Endodermal cell (in vitro differentiated cells): ENCODE data around the gene MEFV. TPM values are rescaled to one million over a fixed set of nuclear protein-coding genes. Genes with fewer than 3 reads are reported as not detected.

ENCODE experiments used
- DNase-seq: peaks from one replicate; pipeline ENCODE4 v3.0.0-alpha.2; 2017
- H3K27ac ChIP-seq: 2 replicates; pipeline ENCODE4 v1.5.1; 2013; ENCODE audit warnings: mild to moderate bottlenecking, low read depth, low read length, moderate library complexity
- H3K27me3 ChIP-seq: 2 replicates; pipeline ENCODE4 v1.6.1; 2013; ENCODE audit warnings: mild to moderate bottlenecking, low read length, moderate library complexity; ENCODE audit not compliant: insufficient read depth, control insufficient read depth, poor library complexity, severe bottlenecking
- H3K36me3 ChIP-seq: 2 replicates; pipeline ENCODE4 v1.7.0; 2013; ENCODE audit warnings: mild to moderate bottlenecking, low read length, moderate library complexity; ENCODE audit not compliant: control insufficient read depth, insufficient read depth
- H3K4me1 ChIP-seq: one replicate; pipeline ENCODE4 v1.7.0; 2013; ENCODE audit warnings: low read length; ENCODE audit not compliant: control insufficient read depth, insufficient read depth
- H3K4me3 ChIP-seq: 2 replicates; pipeline ENCODE4 v1.5.1; 2013; ENCODE audit warnings: mild to moderate bottlenecking, low read length, moderate library complexity
- H3K9ac ChIP-seq: 2 replicates; pipeline ENCODE4 v1.6.1; 2013; ENCODE audit warnings: mild to moderate bottlenecking, low read length, moderate library complexity; ENCODE audit not compliant: poor library complexity, severe bottlenecking; ENCODE audit errors: extremely low read depth
- H3K9me3 ChIP-seq: 2 replicates; pipeline ENCODE4 v1.6.1; 2013; ENCODE audit warnings: mild to moderate bottlenecking, low read length, moderate library complexity; ENCODE audit not compliant: control insufficient read depth
- H3K27ac Mint-ChIP-seq: 2 replicates; pipeline ENCODE4 v1.8.0; 2020; ENCODE audit warnings: mixed read lengths
- H3K27me3 Mint-ChIP-seq: 2 replicates; pipeline ENCODE4 v1.8.0; 2021; ENCODE audit warnings: mild to moderate bottlenecking, mixed read lengths; ENCODE audit not compliant: insufficient read depth
- H3K36me3 Mint-ChIP-seq: 2 replicates; pipeline ENCODE4 v1.8.0; 2020; ENCODE audit warnings: low read depth, mixed read lengths
- H3K4me1 Mint-ChIP-seq: 2 replicates; pipeline ENCODE4 v1.8.0; 2020; ENCODE audit warnings: mixed read lengths
- H3K4me3 Mint-ChIP-seq: 2 replicates; pipeline ENCODE4 v1.8.0; 2020; ENCODE audit warnings: mild to moderate bottlenecking, moderate library complexity, mixed read lengths
- H3K9me3 Mint-ChIP-seq: 2 replicates; pipeline ENCODE4 v1.8.0; 2020; ENCODE audit warnings: mild to moderate bottlenecking, mixed read lengths
- CTCF ChIP-seq: fragments of 200-600 bp; sonication (generic); conservative IDR thresholded peaks from 2 replicates; pipeline ENCODE4 v1.5.0; 2021; ENCODE audit warnings: antibody characterized with exemption, mild to moderate bottlenecking
- WGBS, 2 experiments: methylation state at CpG; one replicate each; pipeline versions ENCODE4 v1.1.5 to v1.1.7; 2013; ENCODE audit warnings: missing lambda C conversion rate in 2 of 2, mixed read lengths in 1 of 2; ENCODE audit not compliant: insufficient coverage in 1 of 2, insufficient read length in 1 of 2; 5-methylcytosine and 5-hydroxymethylcytosine counted together
- total RNA-seq, 2 donors: library from RNA; stranded (reverse); fragmentation: NEBNext Ultra II Directional in 1 of 2; extraction: Animal tissue kit (Norgen Biotek cat#: 25700) in 1 of 2; gene quantifications; 2 replicates in 1 of 2; 3 replicates in 1 of 2; pipeline ENCODE4 v1.2.1, GENCODE V29; 2021

Gene MEFV
- total RNA-seq, 2 donors from 2014 or later = not detected

DNA sequence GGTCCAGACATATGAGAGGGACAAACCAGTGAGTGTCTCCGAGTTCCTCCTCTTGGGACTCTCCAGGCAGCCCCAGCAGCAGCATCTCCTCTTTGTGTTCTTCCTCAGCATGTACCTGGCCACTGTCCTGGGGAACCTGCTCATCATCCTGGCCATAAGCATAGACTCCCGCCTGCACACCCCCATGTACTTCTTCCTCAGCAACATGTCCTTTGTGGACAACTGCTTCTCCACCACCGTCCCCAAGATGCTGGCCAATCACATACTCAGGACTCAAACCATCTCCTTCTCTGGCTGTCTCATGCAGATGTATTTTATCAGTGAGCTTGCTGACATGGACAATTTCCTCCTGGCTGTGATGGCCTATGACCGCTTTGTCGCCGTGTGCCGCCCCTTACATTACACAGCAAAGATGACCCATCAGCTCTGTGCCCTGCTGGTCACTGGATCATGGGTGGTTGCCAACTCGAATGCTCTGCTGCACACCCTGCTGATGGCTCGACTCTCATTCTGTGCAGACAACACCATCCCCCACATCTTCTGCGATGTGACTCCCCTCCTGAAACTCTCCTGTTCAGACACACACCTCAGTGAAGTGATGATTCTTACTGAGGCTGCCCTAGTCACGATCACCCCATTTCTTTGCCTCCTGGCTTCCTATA lies 40.7 kb downstream of the MEFV start:
- peaks cover 24% of the 10 kb centered on the region for H3K27me3 Mint-ChIP-seq
- H3K36me3 Mint-ChIP-seq = no peaks in the 10 kb centered on the region
- no peak overlapping the region for H3K27ac Mint-ChIP-seq
- H3K9me3 ChIP-seq = peaks cover 5% of the 10 kb centered on the region
- H3K4me1 Mint-ChIP-seq = no peaks in the 10 kb centered on the region
- 81 to 84% methylated on average over 8 to 11 of the region's 11 CpGs for WGBS, 2 experiments
- no peaks in the 10 kb centered on the region for H3K4me1 ChIP-seq
- H3K4me3 ChIP-seq = no peak overlapping the region
- peaks cover 53% of the 10 kb centered on the region for H3K9me3 Mint-ChIP-seq
- no peak for TF ChIP-seq CTCF
- no peak for DNase-seq
- no peak overlapping the region for H3K9ac ChIP-seq
- no peaks in the 10 kb centered on the region for H3K36me3 ChIP-seq
- H3K4me3 Mint-ChIP-seq = no peak overlapping the region
- no peak overlapping the region for H3K27ac ChIP-seq
- peaks cover 5% of the 10 kb centered on the region for H3K27me3 ChIP-seq

GRCh38 chr16:3214904-3215600 lies 41.4 kb downstream of the MEFV start:
- peaks cover 27% of the 10 kb centered on the region for H3K27me3 Mint-ChIP-seq
- Histone ChIP-seq H3K9ac (no peak overlapping the region), H3K27ac (no peak overlapping the region), H3K4me1 (no peaks in the 10 kb centered on the region), H3K27me3 (peaks cover 5% of the 10 kb centered on the region), H3K36me3 (no peaks in the 10 kb centered on the region), H3K9me3 (peaks cover 5% of the 10 kb centered on the region), H3K4me3 (no peak overlapping the region)
- TF ChIP-seq CTCF = no peak
- no peak overlapping the region for H3K4me3 Mint-ChIP-seq
- 57 to 62% methylated on average over 5 to 6 of the region's 7 CpGs for WGBS, 2 experiments
- H3K4me1 Mint-ChIP-seq = no peaks in the 10 kb centered on the region
- no peak overlapping the region for H3K27ac Mint-ChIP-seq
- H3K9me3 Mint-ChIP-seq = peaks cover 54% of the 10 kb centered on the region
- H3K36me3 Mint-ChIP-seq = no peaks in the 10 kb centered on the region
- no peak for DNase-seq

DNA sequence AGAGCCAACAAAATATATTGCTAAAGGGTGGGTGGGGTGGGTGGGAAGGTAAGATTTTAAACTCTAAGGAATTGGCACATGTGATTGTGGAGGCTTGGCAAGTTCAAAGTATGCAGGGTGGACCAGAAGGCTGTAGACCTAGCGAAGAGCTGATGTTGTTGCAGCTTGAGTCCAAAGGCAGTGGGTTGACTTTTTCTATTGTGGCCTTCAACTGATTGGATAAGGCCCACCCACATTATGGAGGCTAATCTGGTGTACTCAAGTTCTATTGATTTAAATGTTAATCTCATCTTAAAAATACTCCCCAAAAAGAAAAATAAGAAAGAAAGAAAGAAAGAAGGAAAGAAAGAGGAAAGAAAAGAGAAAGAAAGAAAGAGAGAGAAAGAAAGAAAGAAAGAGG lies 43.9 kb downstream of the MEFV start:
- Mint-ChIP-seq H3K27me3 (peaks cover 30% of the 10 kb centered on the region), H3K4me3 (no peak overlapping the region), H3K36me3 (peaks cover 2% of the 10 kb centered on the region), H3K9me3 (peaks cover 62% of the 10 kb centered on the region), H3K27ac (no peak overlapping the region), H3K4me1 (no peaks in the 10 kb centered on the region)
- DNase-seq = no peak
- no peaks in the 10 kb centered on the region for H3K36me3 ChIP-seq
- 50 to 52% methylated on average over 1 of the region's 1 CpG for WGBS, 2 experiments
- H3K27me3 ChIP-seq = peaks cover 5% of the 10 kb centered on the region
- TF ChIP-seq CTCF = no peak
- no peaks in the 10 kb centered on the region for H3K4me1 ChIP-seq
- no peak overlapping the region for H3K9ac ChIP-seq
- H3K9me3 ChIP-seq = peaks cover 10% of the 10 kb centered on the region
- H3K27ac ChIP-seq = no peak overlapping the region
- H3K4me3 ChIP-seq = no peak overlapping the region
